HG02970 (cell line): ENCODE data around the gene RING1.
A peak's percentile ranks its signal among the peaks of the same experiment; 100 is the strongest.

ENCODE experiments used
- ATAC-seq: cut with Tn5 transposase; IDR thresholded peaks from one replicate; pipeline ENCODE4 v1.9.1; 2021; ENCODE audit warnings: mild to moderate bottlenecking, moderate library complexity, moderate number of reproducible peaks; ENCODE audit not compliant: unreplicated experiment, low FRiP score

RING1 gene

DNA sequence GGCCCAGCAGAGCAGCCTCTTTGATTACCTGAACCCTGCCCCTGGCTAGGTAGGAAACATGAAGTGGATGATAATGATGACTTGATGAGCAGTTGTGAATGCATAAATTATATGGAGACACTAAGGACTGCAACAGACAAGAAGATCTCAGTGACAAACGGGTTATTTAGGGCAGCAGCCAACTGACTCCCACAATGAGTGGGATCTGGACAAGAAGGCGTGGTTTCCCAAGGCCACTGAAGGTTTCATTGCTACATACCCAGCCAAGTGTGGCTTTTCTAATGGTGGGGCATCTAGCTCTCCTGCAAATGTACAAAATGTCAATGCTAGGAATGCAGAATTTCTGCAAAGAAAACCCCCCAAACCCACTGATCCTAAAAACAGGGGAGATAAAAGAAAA, 29.4 kb downstream of the RING1 start:
- no peak for ATAC-seq

GRCh38 chr6:33241968-33242367, 33.7 kb downstream of the RING1 start:
- no peak for ATAC-seq

GRCh38 chr6:33243476-33243875, 35.2 kb downstream of the RING1 start:
- no peak for ATAC-seq

DNA sequence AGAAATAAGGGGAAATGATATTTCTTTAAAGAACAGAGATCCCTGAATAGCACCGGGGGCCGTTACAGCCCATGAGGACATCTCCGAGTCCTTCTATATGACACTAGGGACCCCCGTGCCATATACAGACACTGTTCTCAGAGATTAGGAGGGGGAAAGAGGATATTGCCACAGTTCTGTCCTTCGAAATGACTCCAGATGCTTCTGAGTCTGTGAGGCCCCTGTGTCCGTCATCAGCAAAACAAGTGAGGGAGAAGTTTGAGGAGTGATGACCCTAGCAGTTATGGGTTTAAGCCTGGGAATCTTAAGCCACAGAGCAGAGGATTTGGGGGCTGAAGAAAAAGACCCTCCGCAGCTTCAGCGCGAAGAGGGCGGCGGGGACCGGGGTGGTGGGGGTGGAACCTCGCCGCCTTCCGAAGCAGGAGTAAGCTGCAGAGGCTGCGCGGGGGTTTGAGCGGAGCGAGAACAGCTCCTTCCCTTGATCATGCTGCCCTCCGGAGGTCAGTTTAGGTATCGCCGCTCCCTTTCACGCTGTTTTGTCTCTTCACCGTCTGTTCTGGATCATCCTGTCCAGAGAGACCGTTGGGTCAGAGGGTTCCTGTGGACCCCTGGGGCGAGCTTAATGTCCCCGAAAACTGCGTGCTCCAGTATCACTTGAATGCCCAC, 39.8 kb downstream of the RING1 start:
- peak; percentile 37 for ATAC-seq

DNA sequence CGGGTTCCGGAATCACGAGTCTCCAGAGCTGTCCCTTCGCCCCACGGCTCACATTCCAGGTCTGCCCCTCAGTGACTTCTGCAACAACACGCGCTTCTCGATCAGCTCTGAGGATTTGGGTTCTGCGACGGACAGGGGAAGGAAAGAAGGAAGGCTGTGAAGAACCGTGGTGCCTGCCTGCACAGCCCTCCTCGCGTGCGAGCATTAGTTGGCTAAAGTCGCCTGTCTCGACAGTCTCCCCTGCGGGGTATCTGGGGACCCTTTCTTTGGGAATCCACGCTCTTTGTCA, 40.3 kb downstream of the RING1 start:
- peak; percentile 8 for ATAC-seq

- peak; percentile 90 for ATAC-seq
These were observed 40.8 kb downstream of the RING1 start for GRCh38 chr6:33248932-33249731.

DNA sequence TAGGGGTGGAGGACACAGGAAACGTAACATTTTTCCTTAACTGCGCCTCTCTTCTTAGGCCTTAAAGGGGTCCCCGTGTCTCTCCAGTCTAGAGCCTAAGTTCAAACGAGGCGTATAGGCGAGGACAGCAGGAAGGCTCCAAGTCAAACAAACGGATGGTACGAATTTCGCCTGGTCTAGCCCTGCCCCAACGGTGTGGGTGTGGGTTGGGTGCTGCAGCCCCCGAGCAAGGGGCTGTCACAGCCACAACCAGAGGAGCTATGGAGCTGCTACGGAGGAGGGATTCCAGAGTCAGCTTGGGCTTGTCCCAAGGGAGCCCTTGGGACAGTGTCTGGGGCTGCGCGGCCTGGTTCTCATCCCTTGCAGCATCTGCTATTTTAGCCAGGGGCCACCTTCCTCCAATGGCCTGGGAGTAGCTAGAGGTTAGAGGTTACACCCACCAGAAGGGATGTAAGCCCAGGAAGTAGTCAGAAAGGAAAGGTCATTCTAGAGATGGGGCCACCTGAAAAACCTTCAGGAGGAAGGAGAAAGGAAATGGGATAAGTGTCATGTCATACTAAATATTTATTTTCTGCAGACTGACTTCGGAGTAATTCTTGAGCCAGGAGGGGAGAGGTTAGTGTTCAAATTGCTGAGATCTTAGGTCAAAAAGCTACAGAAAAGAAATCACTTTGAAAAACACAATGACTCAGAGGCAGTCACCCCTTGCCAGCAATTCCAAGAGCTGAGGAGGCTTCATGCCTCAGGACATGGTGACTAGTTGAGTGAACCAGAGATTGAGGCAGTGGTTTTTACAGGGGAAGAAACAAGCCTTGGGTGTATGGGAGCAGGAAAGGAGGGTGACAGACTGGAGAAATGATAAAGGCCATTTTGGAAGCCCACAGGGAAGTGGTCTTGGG, 41.7 kb downstream of the RING1 start:
- ATAC-seq = no peak

GRCh38 chr6:33250731-33251130, 42.4 kb downstream of the RING1 start:
- ATAC-seq = no peak

GRCh38 chr6:33251395-33252012, 43.2 kb downstream of the RING1 start:
- no peak for ATAC-seq

DNA sequence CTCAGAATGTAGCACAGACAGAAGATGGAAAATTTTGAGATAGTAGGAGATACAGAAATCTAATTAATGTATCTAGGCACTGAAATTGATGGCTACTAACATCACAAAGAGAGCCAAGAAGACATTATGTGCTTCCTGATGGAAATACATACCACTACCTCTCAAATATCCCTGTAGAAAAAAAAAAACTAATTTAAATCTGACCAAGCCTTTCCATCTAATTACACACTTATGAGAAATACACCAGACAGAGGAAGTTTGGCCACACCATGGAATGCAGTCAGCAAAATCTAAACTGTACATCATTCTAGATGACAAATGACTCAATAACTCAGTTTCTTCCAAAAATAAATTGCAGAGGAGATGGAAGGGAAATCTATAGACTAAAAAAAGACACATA, 44.5 kb downstream of the RING1 start:
- no peak for ATAC-seq

DNA sequence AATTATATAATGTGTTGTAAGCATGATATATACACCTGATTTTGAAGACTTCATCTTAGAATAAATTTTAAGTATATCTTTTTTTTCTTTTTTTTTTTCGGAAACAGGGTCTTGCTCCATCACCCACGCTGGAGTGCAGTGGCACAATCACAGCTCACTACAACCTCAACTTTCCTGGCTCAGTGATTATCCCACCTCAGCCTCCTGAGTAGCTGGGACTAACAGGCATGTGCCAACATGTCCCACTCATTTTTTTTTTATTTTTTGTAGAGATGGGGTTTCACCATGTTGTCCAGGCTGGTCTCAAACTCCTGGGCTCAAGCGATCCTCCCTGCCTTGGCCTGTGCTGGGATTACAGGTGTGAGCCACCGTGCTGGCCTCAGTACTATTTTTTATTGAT, 46.3 kb downstream of the RING1 start:
- ATAC-seq = no peak

DNA sequence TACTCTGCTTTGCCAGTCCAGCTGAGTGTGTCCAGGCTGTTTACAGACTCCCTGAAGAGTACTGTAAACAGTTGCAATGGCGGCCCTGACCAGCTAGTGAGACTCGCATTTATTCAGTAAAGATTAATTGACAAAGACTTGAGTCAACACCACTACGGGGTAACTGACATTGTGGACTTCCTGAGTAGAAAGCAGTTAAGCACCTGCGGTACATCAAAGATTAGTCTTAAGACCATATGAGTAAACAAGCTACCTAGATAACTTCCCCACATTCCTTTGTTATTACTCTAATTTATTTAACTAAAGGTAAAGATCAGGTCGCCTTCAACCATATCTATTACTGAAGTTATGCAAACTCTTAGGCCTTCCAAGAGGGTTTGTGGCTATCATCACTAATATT, 50.7 kb downstream of the RING1 start:
- ATAC-seq = no peak
